ENCODE results near the gene APOBR.
"Not testable (repeated sequence)": the region's sequence is repeated elsewhere in the genome, so short reads cannot be mapped to it uniquely, and the experiment has no call there.

The APOBR gene

GRCh38 chr16:28494121-28494851 is at the start of gene APOBR:
Gene APOBR (plus strand): TSS chr16:28494643. CDS start chr16:28494682, 39 bp downstream.
- FAIRE-seq, result no peak

- FAIRE-seq, result not testable (repeated sequence)
Measured at GRCh38 chr16:28446388-28446787, 48.1 kb upstream of the APOBR start.

GRCh38 chr16:28447081-28447480 is 47.4 kb upstream of the APOBR start:
- FAIRE-seq, result not testable (repeated sequence)

- no peak for FAIRE-seq
Measured at GRCh38 chr16:28473714-28474265, 20.7 kb upstream of the APOBR start.

- no peak for FAIRE-seq
Measured at GRCh38 chr16:28475221-28475620, 19.2 kb upstream of the APOBR start.

GRCh38 chr16:28477311-28477920 is 17.0 kb upstream of the APOBR start:
- no peak for FAIRE-seq

GRCh38 chr16:28478506-28479180 is 15.8 kb upstream of the APOBR start:
- no peak for FAIRE-seq

- FAIRE-seq, result no peak
Measured at GRCh38 chr16:28482026-28482425, 12.4 kb upstream of the APOBR start.

- FAIRE-seq, result not testable (repeated sequence)
Measured at GRCh38 chr16:28483361-28483760, 11.1 kb upstream of the APOBR start.

- FAIRE-seq, result no peak
Measured at GRCh38 chr16:28486266-28486665, 8.2 kb upstream of the APOBR start.

- FAIRE-seq, result no peak
Measured at GRCh38 chr16:28491230-28491969, 3.0 kb upstream of the APOBR start.

- no peak for FAIRE-seq
Measured at GRCh38 chr16:28491970-28492474, 2.4 kb upstream of the APOBR start, which contains the start of gene CLN3. Gene CLN3 (minus strand): TSS chr16:28492074. CDS start chr16:28491759, 315 bp downstream.

GRCh38 chr16:28492511-28492910 is 1.9 kb upstream of the APOBR start:
- no peak for FAIRE-seq

GRCh38 chr16:28495098-28495793 is 803 bp downstream of the APOBR start:
- no peak for FAIRE-seq

- FAIRE-seq, result no peak
Measured at GRCh38 chr16:28495795-28496749, 1.6 kb downstream of the APOBR start.

GRCh38 chr16:28496844-28497243 is 2.4 kb downstream of the APOBR start:
- FAIRE-seq, result no peak

- FAIRE-seq, result no peak
Measured at GRCh38 chr16:28497386-28497785, 2.9 kb downstream of the APOBR start.

GRCh38 chr16:28497861-28498599 is 3.6 kb downstream of the APOBR start:
- no peak for FAIRE-seq

GRCh38 chr16:28498666-28499381 is 4.4 kb downstream of the APOBR start:
- FAIRE-seq, result no peak

Measured in colon (tissue), 2 donors.